Hair follicular keratinocyte (primary cell): ENCODE results near the gene BARD1. TPM values are rescaled to one million over a fixed set of nuclear protein-coding genes. Genes with fewer than 3 reads are reported as not detected.

Experiments used
- total RNA-seq: library from RNA; depleted of rRNA; stranded (reverse); fragments of >200 nt; gene quantifications from 2 replicates; pipeline ENCODE4 v1.2.3, GENCODE V29; 2015

Gene BARD1
- total RNA-seq, result 7.5 and 11.9 TPM in 2 replicates

GRCh38 chr2:214808981-214809750, at the start of gene BARD1:
TSS of gene BARD1 (minus strand) at chr2:214809683. CDS start at chr2:214809569, 114 bp downstream.

